H9 (cell line): ENCODE measurements around the gene TTC9. TPM values are rescaled to one million over a fixed set of nuclear protein-coding genes. Genes with fewer than 3 reads are reported as not detected.

Experiments
- DNase-seq: peaks from one replicate; pipeline ENCODE4 v3.0.0-alpha.2; 2017
- H2AFZ ChIP-seq: one replicate; pipeline ENCODE4 v1.6.1; 2013; ENCODE audit warnings: mild to moderate bottlenecking, low read length, control low read depth, moderate library complexity
- H2AK5ac ChIP-seq: 2 replicates; pipeline ENCODE4 v1.6.1; 2013; ENCODE audit warnings: low read length, control low read depth, mixed read lengths; ENCODE audit not compliant: insufficient read length
- H2BK120ac ChIP-seq: one replicate; pipeline ENCODE4 v1.6.1; 2013; ENCODE audit warnings: low read depth, mild to moderate bottlenecking, low read length, control low read depth, inconsistent platforms; ENCODE audit not compliant: poor library complexity, severe bottlenecking
- H2BK12ac ChIP-seq: 2 replicates; pipeline ENCODE4 v1.6.1; 2013; ENCODE audit warnings: low read length, control low read depth, mixed read lengths, low read depth; ENCODE audit not compliant: insufficient read length
- H2BK15ac ChIP-seq: 2 replicates; pipeline ENCODE4 v1.6.1; 2013; ENCODE audit warnings: low read depth, low read length, control low read depth
- H2BK20ac ChIP-seq: one replicate; pipeline ENCODE4 v1.6.1; 2013; ENCODE audit warnings: low read depth, mild to moderate bottlenecking, low read length, control low read depth, inconsistent platforms; ENCODE audit not compliant: poor library complexity, severe bottlenecking
- H2BK5ac ChIP-seq: 2 replicates; pipeline ENCODE4 v1.6.1; 2013; ENCODE audit warnings: low read length, control low read depth, mixed read lengths; ENCODE audit not compliant: insufficient read length
- H3K14ac ChIP-seq: 2 replicates; pipeline ENCODE4 v1.6.1; 2013; ENCODE audit warnings: low read length, control low read depth; ENCODE audit not compliant: insufficient read depth
- H3K18ac ChIP-seq: 2 replicates; pipeline ENCODE4 v1.6.1; 2013; ENCODE audit warnings: low read depth, mild to moderate bottlenecking, mixed read lengths, low read length, control low read depth; ENCODE audit not compliant: insufficient read length
- H3K23ac ChIP-seq: 2 replicates; pipeline ENCODE4 v1.6.1; 2013; ENCODE audit warnings: low read length, control low read depth, mixed read lengths, low read depth; ENCODE audit not compliant: insufficient read length
- H3K23me2 ChIP-seq: 2 replicates; pipeline ENCODE4 v1.6.1; 2013; ENCODE audit warnings: low read depth, mild to moderate bottlenecking, mixed read lengths, low read length, control low read depth; ENCODE audit not compliant: insufficient read length, poor library complexity, severe bottlenecking
- H3K27ac ChIP-seq: 2 replicates; pipeline ENCODE4 v1.5.1; 2013; ENCODE audit warnings: low read length, control low read depth, mixed read lengths, low read depth; ENCODE audit not compliant: insufficient read length
- H3K27me3 ChIP-seq: 2 replicates; pipeline ENCODE4 v1.6.1; 2013; ENCODE audit warnings: low read length, control low read depth, inconsistent platforms; ENCODE audit not compliant: insufficient read depth
- H3K4ac ChIP-seq: 2 replicates; pipeline ENCODE4 v1.6.1; 2013; ENCODE audit warnings: low read depth, mild to moderate bottlenecking, control low read depth, inconsistent platforms, low read length, moderate library complexity
- H3K4me1 ChIP-seq: 2 replicates; pipeline ENCODE4 v1.6.1; 2013; ENCODE audit warnings: low read length, control low read depth, inconsistent platforms; ENCODE audit not compliant: insufficient read depth
- H3K4me2 ChIP-seq: 2 replicates; pipeline ENCODE4 v1.6.1; 2013; ENCODE audit warnings: low read length, control low read depth, mixed read lengths; ENCODE audit not compliant: insufficient read length, insufficient read depth
- H3K56ac ChIP-seq: 2 replicates; pipeline ENCODE4 v1.6.1; 2013; ENCODE audit warnings: low read depth, mild to moderate bottlenecking, mixed read lengths, low read length, control low read depth; ENCODE audit not compliant: insufficient read length
- H3K79me1 ChIP-seq: 2 replicates; pipeline ENCODE4 v1.6.1; 2013; ENCODE audit warnings: low read depth, mild to moderate bottlenecking, moderate library complexity, low read length, control low read depth, inconsistent platforms; ENCODE audit not compliant: insufficient read depth, poor library complexity, severe bottlenecking
- H3K79me2 ChIP-seq: 2 replicates; pipeline ENCODE4 v1.6.1; 2013; ENCODE audit warnings: low read length, control low read depth, inconsistent platforms; ENCODE audit not compliant: insufficient read depth
- H3K9ac ChIP-seq: 2 replicates; pipeline ENCODE4 v1.6.1; 2013; ENCODE audit warnings: low read length, control low read depth, mixed read lengths; ENCODE audit not compliant: insufficient read length; ENCODE audit errors: extremely low read depth
- H3K9me3 ChIP-seq: one replicate; pipeline ENCODE4 v1.6.1; 2013; ENCODE audit warnings: low read depth, low read length, inconsistent platforms; ENCODE audit not compliant: control insufficient read depth
- H3T11ph ChIP-seq: one replicate; pipeline ENCODE4 v1.6.1; 2013; ENCODE audit warnings: mild to moderate bottlenecking, low read length, control low read depth, inconsistent platforms
- H4K20me1 ChIP-seq: one replicate; pipeline ENCODE4 v1.6.1; 2013; ENCODE audit not compliant: control insufficient read depth, insufficient read length, insufficient read depth
- H4K5ac ChIP-seq: 2 replicates; pipeline ENCODE4 v1.6.1; 2013; ENCODE audit warnings: low read depth, mild to moderate bottlenecking, mixed read lengths, low read length, control low read depth; ENCODE audit not compliant: insufficient read length
- H4K8ac ChIP-seq: replicated peaks from 2 replicates; pipeline ENCODE4 v1.6.1; 2013; ENCODE audit warnings: low read length, control low read depth, mixed read lengths, low read depth; ENCODE audit not compliant: insufficient read length
- H4K91ac ChIP-seq: 2 replicates; pipeline ENCODE4 v1.6.1; 2013; ENCODE audit warnings: low read depth, mild to moderate bottlenecking, moderate library complexity, mixed read lengths, low read length, control low read depth; ENCODE audit not compliant: insufficient read length
- H3K27ac Mint-ChIP-seq, 3 experiments: 2 replicates in 2 of 3; 3 replicates in 1 of 3; pipeline ENCODE4 v1.8.0; 2020 to 2021; ENCODE audit warnings: mixed read lengths in 3 of 3, mild to moderate bottlenecking in 1 of 3, moderate library complexity in 1 of 3
- H3K27me3 Mint-ChIP-seq: 2 replicates; pipeline ENCODE4 v1.8.0; 2021; ENCODE audit warnings: low read depth, mild to moderate bottlenecking, moderate library complexity, mixed read lengths
- H3K36me3 Mint-ChIP-seq, 3 experiments: 2 replicates in 2 of 3; 3 replicates in 1 of 3; pipeline ENCODE4 v1.8.0; 2020 to 2021; ENCODE audit warnings: low read depth in 3 of 3, mixed read lengths in 3 of 3; ENCODE audit not compliant: insufficient read depth in 1 of 3
- H3K4me1 Mint-ChIP-seq, 2 experiments: 2 replicates each; pipeline ENCODE4 v1.8.0; 2020; ENCODE audit warnings: mixed read lengths in 2 of 2
- H3K4me3 Mint-ChIP-seq, 2 experiments: 2 replicates in 1 of 2; 3 replicates in 1 of 2; pipeline ENCODE4 v1.8.0; 2020 to 2021; ENCODE audit warnings: mild to moderate bottlenecking in 2 of 2, mixed read lengths in 2 of 2, moderate library complexity in 1 of 2
- H3K9me3 Mint-ChIP-seq, 2 experiments: 2 replicates in 1 of 2; 3 replicates in 1 of 2; pipeline ENCODE4 v1.8.0; 2020; ENCODE audit warnings: mild to moderate bottlenecking in 2 of 2, mixed read lengths in 2 of 2, moderate library complexity in 1 of 2
- CTCF ChIP-seq: fragments of 200-600 bp; sonication (generic); conservative IDR thresholded peaks from 3 replicates; pipeline ENCODE4 v1.8.0; 2021; ENCODE audit warnings: antibody characterized with exemption, mild to moderate bottlenecking
- WGBS: extraction: QIAGEN DNeasy Blood & Tissue Kit; methylation state at CpG from one replicate; pipeline ENCODE4 v1.1.7; 2013; ENCODE audit warnings: missing lambda C conversion rate, low lambda C conversion rate, mixed read lengths; ENCODE audit not compliant: insufficient read length; ENCODE audit errors: extremely low coverage; 5-methylcytosine and 5-hydroxymethylcytosine counted together
- total RNA-seq: library from RNA; stranded (reverse); gene quantifications from 2 replicates; pipeline ENCODE4 v1.2.1, GENCODE V29; 2021

TTC9 gene
- total RNA-seq, 1 experiment from 2014 or later = 17.4 TPM

GRCh38 chr14:70722418-70722817 lies 80.7 kb downstream of the TTC9 start:
- no peak overlapping the region for H3K56ac ChIP-seq
- no peaks in the 10 kb centered on the region for H3K79me2 ChIP-seq
- no peak for TF ChIP-seq CTCF
- H4K5ac ChIP-seq = no peak overlapping the region
- H4K20me1 ChIP-seq = no peaks in the 10 kb centered on the region
- H3K4me1 Mint-ChIP-seq = peaks cover 22 to 23% of the 10 kb centered on the region in 2 experiments
- H3K9me3 ChIP-seq = no peaks in the 10 kb centered on the region
- no peak overlapping the region for H4K8ac ChIP-seq
- H3K4me1 ChIP-seq = no peaks in the 10 kb centered on the region; the same call in 1 of the 2 replicates
- H3K4me3 Mint-ChIP-seq = peak overlapping the region in 1 of 2 experiments; percentile 19; a peak in 1 of 5 replicates
- DNase-seq = no peak
- H3K14ac ChIP-seq = no peak overlapping the region
- no peak overlapping the region for H2BK20ac ChIP-seq
- H3K79me1 ChIP-seq = no peaks in the 10 kb centered on the region
- no peaks in the 10 kb centered on the region for H3K27me3 Mint-ChIP-seq
- H3K23ac ChIP-seq = no peak overlapping the region
- no peaks in the 10 kb centered on the region for H3K23me2 ChIP-seq
- no peak overlapping the region for H2BK12ac ChIP-seq
- H2BK120ac ChIP-seq = no peak overlapping the region
- no peak overlapping the region for H2BK15ac ChIP-seq
- no peak overlapping the region for H3T11ph ChIP-seq
- no peak overlapping the region for H4K91ac ChIP-seq
- H3K27ac Mint-ChIP-seq = peak overlapping the region in 1 of 3 experiments; percentile 74; a peak in 2 of 7 replicates
- H3K18ac ChIP-seq = no peak overlapping the region
- no peak overlapping the region for H3K9ac ChIP-seq
- H2AK5ac ChIP-seq = no peak overlapping the region
- no peak overlapping the region for H2BK5ac ChIP-seq
- no peaks in the 10 kb centered on the region for H3K27me3 ChIP-seq
- no peak overlapping the region for H2AFZ ChIP-seq
- no peaks in the 10 kb centered on the region for H3K9me3 Mint-ChIP-seq
- H3K4me2 ChIP-seq = no peak overlapping the region
- H3K36me3 Mint-ChIP-seq = no peaks in the 10 kb centered on the region; a peak in 1 of 7 replicates
- H3K27ac ChIP-seq = no peak overlapping the region
- no peak overlapping the region for H3K4ac ChIP-seq
- no CpG with 5 or more reads among the region's 3 CpGs for WGBS
